Measurements from ENCODE around the gene SOAT1.
"Not testable (repeated sequence)": the region's sequence is repeated elsewhere in the genome, so short reads cannot be mapped to it uniquely, and the experiment has no call there.

The SOAT1 gene

DNA sequence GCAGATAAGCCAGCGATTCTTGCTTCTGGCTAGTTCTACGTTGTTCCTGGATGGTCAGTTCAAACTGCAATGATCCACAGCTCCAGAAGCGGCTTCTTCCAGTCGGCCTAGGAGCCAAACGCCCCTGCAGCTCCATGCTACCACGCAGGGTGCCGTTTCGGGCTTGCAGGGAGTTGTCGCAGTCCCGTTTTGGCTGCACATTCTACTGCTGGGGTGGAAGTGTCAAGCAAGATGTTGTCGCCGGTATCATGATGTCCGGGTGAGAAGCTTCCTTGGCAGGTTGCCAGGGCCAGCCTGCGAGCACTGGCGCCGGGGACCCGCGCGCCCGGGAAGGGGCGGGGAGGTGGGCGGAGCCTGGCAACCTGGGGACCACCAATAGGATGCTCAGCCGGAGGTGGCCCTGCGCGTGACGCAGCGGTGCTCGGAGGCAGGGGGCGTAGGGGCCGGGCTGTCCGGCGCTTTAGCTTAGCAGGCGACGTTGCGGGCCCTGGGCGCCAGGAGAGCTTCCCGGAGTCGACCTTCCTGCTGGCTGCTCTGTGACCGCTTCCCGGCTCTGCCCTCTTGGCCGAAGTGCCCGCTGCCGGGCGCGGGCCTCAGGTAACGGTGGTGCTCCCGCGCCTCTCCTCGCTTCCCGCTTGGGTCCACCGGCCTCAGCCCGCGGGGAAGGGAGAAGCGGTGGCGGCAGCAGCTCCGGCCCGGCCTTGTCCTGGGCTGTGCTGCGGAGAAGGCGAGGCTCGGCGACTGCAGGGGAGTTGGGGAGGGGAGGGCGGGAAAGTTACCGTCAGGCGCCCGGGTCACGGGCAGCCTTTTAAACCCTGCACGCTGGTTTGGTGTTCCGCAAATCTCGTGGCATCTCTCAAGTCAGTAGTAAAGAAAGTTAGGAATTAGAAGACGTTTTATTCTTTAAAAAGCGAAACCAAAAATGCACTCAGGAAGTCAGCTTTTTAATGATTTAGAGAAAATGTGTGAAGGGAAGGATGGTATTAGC is at the start of gene SOAT1:
SOAT1 (plus strand) TSS at position 458 of the 988 bp plus-strand sequence. CDS start 8,888 bp downstream, outside the sequence.
- H3K27ac ChIP-seq, result peak within 1 kb of the TSS; percentile 99
- no peak for TF ChIP-seq CTCF (conservative IDR thresholded peaks at IDR 0.05)

DNA sequence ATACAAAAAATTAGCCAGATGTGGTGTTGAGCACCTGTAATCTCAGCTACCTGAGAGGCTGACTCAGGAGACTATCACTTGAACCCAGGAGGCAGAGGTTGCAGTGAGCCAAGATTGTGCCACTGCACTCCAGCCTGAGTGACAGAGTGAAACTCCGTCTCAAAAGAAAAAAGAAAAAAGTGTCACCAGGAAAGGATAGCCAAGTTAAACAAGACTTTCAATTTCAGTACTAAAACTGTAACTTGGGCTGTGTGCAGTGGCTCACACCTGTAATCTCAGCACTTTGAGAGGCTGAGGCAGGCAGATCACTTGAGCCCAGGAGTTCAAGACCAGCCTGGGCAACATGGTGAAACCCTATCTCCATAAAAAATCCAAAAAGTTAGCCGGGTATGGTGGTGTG is 48.2 kb upstream of the SOAT1 start:
- not testable (repeated sequence) for H3K27ac ChIP-seq

- no peak overlapping the region for H3K27ac ChIP-seq
- no peak for TF ChIP-seq CTCF (conservative IDR thresholded peaks at IDR 0.05)
These were observed 45.7 kb upstream of the SOAT1 start for GRCh38 chr1:179247923-179248322.

GRCh38 chr1:179251675-179252074 is 41.9 kb upstream of the SOAT1 start:
- 0 out of 2 replicates have a peak overlapping the region, but pooled peaks have one; percentile 25 for H3K27ac ChIP-seq
- peak; percentile 79 for TF ChIP-seq CTCF (conservative IDR thresholded peaks at IDR 0.05)

GRCh38 chr1:179252606-179253005 is 41.0 kb upstream of the SOAT1 start:
- no peak overlapping the region for H3K27ac ChIP-seq
- no peak for TF ChIP-seq CTCF (conservative IDR thresholded peaks at IDR 0.05)

- no peak for TF ChIP-seq CTCF (conservative IDR thresholded peaks at IDR 0.05)
- H3K27ac ChIP-seq, result no peak overlapping the region
These were observed 40.2 kb upstream of the SOAT1 start for GRCh38 chr1:179253286-179253972.

- no peak for TF ChIP-seq CTCF (conservative IDR thresholded peaks at IDR 0.05)
- H3K27ac ChIP-seq, result no peak overlapping the region
These were observed 31.4 kb upstream of the SOAT1 start for GRCh38 chr1:179262183-179262582.
